Posterior vena cava (tissue), 2 donors: Measurements from ENCODE around the gene B3GALNT1. TPM values are rescaled to one million over a fixed set of nuclear protein-coding genes. Genes with fewer than 3 reads are reported as not detected.
A peak's percentile ranks its signal among the peaks of the same experiment; 100 is the strongest.

ENCODE experiments used
- DNase-seq: peaks from one replicate; pipeline ENCODE4 v3.0.0-alpha.2; 2020; ENCODE audit warnings: low spot score
- intact Hi-C, 2 donors: fragments of 100-400 bp; cut with DNase I; formaldehyde crosslinking; loops; one replicate each; pipeline versions ENCODE4 v1.14.1 to v1.14.2; 2022 to 2023
- long read RNA-seq, 2 donors: library from polyadenylated mRNA; unstranded; transcript quantifications; one replicate each; pipeline ENCODE4 v2.0.0, GENCODE V29; 2020 to 2021
- total RNA-seq, 2 donors: library from RNA; stranded (reverse); fragmentation: NEBNext Ultra II Directional; extraction: Animal tissue kit (Norgen Biotek cat#: 25700); gene quantifications; one replicate each; pipeline ENCODE4 v1.2.1, GENCODE V29; 2021
- donor health status: DM: yes; HTN: yes; CAD: no.
- donor health status: DM: yes; HTN: yes; CAD: no.

The B3GALNT1 gene, protein sequence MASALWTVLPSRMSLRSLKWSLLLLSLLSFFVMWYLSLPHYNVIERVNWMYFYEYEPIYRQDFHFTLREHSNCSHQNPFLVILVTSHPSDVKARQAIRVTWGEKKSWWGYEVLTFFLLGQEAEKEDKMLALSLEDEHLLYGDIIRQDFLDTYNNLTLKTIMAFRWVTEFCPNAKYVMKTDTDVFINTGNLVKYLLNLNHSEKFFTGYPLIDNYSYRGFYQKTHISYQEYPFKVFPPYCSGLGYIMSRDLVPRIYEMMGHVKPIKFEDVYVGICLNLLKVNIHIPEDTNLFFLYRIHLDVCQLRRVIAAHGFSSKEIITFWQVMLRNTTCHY
- total RNA-seq: 10 to 100 TPM; 12.7 to 14.7 TPM
- long read RNA-seq, donor 1, partial matches to known transcripts: 2 of 13 reads
- long read RNA-seq, donor 1, other reads (novel, unspliced or antisense): 2 of 13 reads
- long read RNA-seq, donor 2, partial matches to known transcripts: 1 of 12 reads
- long read RNA-seq, donor 2, other reads (novel, unspliced or antisense): 2 of 12 reads

DNA sequence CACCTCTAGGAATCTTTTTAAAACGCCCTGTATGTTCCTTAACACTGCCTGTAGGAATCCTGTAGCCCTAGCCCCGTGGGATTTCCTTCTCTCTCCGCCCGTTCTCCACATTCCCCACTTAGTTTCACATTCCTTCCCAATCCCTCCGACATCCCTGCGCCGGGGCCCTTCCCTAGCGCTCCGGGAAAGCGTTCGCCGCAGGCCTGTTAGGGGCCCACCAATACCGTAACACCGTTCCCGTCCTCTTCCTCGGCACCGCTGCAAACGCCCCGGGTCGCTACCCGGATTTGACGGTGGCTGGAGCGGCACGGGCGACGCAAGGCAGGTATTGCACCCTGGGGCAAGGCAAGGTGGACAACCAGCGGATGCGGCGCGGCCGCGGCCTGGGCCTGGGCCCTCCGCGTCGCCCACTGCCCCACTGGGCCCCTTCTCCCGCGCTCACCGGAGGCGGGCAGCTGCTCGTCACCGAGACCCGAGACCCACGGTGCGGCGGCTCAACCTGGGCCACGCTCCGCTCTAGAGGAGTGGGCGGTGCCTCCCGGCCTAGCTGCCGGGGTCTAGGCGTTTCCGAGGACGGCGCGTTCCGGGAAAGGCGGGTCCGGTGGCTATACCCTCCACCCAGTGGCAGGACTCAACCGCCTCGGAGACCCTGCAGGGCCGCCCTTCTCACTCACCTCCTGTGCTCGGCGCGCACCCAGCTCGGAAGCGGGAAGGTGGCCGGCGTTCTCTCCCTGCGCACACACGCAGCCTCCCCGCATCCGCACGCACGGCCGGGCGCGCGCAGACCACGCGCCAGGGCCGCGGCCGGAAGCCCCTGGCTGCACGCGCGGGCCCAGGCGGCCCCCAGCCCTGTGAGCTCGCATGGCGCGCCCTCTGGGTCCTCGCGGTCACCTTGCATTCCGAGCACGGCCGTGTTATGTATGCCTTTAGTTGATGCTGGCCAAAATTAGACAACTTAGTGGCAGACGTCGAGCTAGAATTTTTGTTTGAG, at the start of gene B3GALNT1:
TSS of gene B3GALNT1 (minus strand) at position 789 of the 991 bp plus-strand sequence. CDS start 18,595 bp downstream, outside the sequence.
- intact Hi-C loops: no loop called here
- peak; percentile 81 for DNase-seq

DNA sequence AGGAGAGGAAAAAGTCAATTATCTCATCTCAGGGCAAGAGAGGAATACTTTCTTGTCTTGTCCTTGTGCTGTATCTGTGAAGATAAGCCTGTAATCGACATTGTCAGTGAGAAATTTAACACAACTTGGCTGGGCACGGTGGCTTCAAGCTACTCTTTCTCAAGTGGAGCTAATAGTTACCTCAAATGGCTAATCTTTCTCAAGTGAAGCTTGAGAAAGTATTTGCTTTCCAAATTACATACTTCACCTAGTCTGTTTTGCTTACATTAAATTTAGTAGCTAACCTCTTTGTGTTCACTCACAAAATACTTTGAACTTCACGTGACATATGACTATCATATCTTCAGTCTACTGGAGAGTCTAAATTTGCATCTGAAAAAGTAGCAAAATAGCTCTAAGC, 48.3 kb upstream of the B3GALNT1 start:
- intact Hi-C loops: no loop called here
- DNase-seq: no peak

DNA sequence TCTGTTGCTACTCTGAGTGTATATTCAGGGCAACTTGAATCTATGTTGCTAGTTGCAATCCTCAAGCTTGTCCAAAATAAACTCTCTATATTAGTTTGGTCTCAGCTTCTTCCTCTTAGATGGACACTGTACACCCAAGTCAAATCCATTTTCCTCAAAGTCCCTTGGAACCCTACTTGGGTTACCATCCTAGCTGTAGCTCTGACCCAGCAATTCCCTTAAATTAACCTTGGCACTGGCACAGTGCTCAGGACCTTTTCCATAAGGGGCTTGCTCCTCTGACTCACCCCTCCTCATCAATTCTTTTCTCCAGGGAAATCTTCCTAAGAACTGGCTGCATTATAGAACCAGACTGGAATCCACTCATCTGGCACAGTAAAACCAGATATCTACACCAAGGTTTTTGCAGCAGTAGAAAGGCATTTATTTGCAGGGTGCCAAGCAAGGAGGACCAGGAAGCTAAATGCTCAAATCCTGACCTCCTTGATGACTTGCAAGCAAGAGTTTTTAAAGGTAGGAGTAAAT, 44.9 kb upstream of the B3GALNT1 start:
- intact Hi-C loops: no loop called here
- no peak for DNase-seq

DNA sequence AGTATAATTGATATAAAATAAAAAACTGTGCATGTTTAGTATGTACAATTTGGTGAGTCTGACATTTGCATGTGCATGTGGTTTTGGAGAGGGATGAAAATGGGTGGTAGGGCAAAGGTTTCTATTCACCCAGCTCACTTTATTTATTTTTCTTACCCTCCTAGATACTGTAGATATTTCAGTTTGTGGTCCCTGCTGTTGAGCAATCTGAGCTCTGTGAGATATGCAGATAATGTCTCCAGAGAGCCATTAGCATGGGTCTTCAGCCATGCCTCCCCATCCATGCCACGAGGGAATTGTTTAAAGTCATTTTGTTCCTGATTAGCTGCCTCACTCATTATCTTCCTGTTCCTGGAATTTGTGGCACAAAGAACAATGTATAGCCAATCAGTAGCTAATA, 44.4 kb upstream of the B3GALNT1 start:
- intact Hi-C loops: no loop called here
- DNase-seq: no peak

DNA sequence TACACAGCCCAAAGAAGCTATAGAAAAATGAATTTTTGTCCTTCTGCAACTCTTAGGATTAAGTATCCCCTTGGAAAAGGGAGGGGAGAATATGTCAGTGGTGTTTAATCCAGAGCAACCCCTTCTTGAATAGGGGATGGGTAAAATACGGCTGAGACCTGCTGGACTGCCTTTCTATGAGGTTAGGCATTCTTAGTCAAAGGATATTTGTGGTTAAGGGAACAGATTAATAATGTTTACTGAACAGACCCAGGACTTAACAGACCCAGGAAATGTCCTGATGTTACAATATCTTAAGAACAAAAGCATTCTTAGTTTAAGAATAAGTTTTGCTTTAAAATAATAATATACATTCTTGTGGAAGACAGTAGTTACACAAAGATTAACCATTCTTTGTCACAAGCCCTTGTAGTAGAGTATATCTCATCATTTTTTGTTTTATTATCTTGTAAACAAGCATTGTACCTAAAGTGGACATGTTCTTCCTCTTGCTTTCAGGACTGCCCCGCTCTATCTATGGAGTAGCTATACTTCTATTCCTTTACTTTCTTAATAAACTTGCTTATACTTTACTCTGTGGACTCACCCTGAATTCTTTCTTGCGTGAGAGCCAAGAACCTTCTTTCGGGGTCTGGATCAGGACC, 43.8 kb upstream of the B3GALNT1 start:
- no peak for DNase-seq
- intact Hi-C loops: no loop called here

DNA sequence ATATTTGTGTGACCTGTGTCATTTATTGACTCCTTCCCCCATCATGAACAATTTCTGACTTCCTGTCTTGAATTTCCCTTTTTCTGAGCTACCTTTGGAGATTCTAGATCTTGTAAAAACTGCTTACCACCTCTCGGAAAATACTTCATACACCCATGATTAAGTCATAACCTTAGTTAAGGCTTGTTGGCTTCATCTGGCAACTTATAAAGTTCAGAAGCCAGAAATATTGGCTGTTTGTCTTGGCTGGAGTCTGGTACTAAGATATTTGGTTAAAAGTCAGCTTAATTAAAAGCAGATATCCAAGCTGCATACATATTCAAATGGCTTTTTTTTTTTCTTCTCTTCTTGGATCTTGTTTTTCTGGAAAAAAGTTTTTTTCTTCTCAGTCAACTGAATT, 37.3 kb upstream of the B3GALNT1 start:
- intact Hi-C loops: no loop called here
- no peak for DNase-seq

DNA sequence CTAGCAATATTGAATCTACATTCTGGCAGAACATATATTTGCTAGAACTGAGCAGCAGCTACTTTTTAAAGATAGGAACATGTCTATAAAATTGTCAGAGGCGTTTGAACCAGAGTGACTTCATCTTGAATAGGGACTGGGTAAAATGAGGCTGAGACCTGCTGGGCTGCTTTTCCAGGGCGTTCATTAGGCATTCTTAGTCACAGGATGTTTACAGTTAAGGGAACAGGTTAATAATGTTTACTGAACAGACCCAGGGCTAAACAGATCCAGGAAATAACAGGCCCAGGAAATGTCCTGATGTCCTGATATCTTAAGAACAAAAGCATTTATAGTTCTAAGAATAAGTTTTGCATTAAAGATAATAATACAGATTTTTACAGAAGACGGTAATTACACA, 34.5 kb upstream of the B3GALNT1 start:
- no peak for DNase-seq
- intact Hi-C loops: no loop called here

DNA sequence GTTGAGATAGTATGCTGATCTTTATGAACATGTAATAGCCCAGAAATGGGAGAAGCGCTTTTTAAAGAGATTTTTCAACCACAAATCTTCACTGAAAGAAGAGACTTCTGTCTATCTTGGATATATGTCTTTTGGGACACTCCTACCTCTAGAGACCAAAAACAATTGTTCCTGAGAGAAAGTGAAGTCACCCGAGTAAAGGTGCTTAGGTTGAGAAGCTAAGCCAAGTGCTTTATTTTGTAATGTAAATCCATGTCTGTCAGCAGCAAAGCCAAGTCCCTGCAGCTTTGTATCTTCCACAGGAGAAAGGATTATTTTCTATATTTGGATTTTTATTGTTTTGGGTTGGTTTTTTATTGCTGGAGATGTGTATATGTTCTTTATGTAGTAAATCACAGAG, 32.1 kb upstream of the B3GALNT1 start:
- intact Hi-C loops: no loop called here

DNA sequence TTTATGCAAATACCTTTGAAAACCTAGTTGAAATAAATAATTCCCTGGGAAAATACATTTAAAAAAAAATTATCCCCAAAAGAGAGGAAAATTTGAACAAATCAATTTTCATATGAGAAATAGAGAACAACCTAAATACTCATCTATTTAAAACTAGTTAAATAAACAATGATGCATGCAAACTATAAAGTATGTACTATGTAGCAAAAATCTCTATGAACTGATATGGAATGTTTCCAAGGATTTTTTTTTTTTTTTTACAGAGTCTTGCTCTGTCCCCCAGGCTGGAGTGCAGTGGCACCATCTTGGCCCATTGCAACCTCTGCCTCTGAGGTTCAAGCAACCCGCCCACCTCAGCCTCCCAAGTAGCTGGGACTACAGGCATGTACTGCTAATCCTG, 27.2 kb upstream of the B3GALNT1 start:
- intact Hi-C loops: no loop called here
- no peak for DNase-seq

More for the DNA sequence above, 32.1 kb upstream of the B3GALNT1 start:
- no peak for DNase-seq

DNA sequence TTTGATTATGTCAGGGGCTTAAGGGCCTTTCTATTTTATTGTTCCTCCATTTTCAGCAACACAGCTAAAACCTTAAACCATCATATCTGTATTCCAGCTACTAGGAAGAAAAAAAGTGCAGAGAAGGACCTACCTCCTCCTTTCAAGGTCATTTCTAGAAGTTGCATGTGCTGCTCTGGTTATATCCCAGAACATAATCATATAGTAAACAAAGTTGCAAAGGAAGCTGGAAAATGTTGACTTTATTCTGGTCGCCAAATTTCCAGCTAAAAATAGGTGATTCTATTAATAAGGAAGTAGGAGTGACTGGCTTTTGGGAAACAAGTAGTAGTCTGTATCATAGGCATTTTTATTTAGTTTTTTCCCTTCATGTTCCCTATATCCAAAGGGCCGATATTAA, 21.3 kb upstream of the B3GALNT1 start:
- DNase-seq: no peak
- intact Hi-C loops: no loop called here

DNA sequence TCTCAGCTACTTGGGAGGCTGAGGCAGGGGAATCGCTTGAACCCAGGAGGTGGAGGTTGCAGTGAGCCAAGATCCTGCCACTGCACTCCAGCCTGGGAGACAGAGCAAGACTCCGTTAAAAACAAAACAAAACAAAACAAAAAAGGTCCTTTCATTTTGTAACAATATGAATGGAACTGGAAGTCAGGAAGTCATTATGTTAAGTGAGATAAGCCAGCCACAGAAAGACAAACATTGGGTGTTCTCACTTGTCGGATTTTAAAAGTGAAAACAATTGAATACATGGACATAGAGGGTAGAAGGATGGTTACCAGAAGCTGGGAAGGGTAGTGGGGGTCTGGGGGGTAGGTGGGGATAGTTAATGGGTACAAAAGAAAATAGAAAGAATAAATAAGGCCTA, 12.5 kb upstream of the B3GALNT1 start:
- DNase-seq: no peak
- intact Hi-C loops: no loop called here

DNA sequence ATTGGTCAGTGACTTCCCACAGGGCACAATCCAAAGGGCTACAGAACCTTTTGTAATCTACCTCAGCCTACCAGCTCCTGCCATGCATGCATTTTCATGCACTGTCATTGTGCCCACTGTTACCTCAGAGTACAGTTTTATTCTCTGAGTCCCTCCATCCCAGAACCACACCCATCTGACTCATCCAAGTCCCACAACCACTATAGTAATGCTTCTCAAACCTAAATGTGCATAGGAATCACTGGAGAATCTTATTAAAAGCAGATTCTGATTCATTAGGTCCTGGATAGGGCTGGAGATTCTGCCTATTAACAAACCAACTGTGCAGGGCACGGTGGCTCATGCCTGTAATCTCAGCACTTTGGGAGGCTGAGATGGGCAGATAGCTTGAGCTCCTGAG, 3.7 kb upstream of the B3GALNT1 start:
- intact Hi-C loops: no loop called here
- DNase-seq: no peak

DNA sequence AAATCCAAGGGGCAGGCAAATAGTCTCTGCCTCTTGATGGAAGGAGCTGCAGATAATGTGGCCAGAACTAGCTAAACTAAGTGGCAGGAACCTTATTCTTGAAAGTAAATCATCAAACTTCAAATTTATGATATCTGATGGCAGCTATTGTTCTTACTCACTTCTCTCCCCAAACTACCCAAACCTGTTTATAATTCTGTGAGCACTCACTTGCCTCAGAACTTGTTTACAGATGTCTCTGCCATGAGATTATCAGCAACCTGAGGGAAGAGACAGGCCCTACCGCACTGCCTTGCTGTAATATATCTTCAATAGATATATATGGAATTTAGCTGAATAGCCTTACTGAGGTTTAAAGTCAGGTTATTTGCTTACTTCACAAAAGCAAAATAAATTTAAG, 2.2 kb upstream of the B3GALNT1 start:
- intact Hi-C loops: no loop called here
- no peak for DNase-seq

DNA sequence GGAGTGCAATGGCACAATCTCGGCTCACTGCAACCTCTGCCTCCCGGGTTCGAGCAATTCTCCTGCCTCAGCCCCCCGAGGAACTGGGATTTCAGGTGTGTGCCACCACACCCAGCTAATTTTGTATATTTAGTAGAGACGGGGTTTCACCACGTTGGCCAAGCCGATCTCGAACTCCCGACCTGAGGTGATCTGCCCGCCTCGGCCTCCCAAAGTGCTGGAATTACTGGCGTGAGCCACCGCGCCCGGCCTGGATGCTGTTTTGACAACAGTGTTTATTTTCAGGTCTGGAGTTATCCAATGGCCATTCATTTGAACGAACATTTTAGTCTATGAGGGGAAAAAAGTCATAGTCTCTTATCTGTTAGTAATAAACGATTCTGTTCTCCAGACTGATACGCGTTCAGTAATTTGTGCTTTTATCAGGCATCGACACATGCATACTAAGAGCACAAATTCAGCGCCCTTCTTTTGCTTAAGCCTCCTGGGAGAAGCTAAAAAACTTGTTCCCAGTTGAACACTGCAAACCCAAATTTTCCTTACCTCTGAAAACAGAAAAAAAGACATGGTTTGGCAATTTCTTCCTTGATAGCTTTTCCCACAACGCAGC, 1.3 kb downstream of the B3GALNT1 start:
- intact Hi-C loops: no loop called here
- DNase-seq: no peak

DNA sequence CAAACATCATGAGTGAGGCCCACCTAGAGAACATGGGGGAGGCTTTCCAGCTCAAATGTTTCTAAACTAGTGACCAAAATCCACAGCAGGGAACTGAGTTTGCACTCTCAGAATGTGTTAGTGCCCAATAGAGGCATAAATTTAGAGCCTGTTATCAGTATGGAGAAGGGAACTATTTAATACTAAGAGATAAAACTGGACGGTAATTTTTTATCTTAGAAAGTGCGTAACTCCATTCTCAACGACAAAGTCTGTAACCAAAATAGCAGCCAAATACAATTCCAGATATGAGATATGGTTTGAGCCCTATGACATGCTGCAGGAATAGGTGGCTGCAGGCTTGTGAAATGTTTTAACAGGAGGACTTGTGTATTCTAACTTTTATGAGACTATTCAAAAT, 3.5 kb downstream of the B3GALNT1 start:
- intact Hi-C loops: no loop called here
- DNase-seq: no peak

DNA sequence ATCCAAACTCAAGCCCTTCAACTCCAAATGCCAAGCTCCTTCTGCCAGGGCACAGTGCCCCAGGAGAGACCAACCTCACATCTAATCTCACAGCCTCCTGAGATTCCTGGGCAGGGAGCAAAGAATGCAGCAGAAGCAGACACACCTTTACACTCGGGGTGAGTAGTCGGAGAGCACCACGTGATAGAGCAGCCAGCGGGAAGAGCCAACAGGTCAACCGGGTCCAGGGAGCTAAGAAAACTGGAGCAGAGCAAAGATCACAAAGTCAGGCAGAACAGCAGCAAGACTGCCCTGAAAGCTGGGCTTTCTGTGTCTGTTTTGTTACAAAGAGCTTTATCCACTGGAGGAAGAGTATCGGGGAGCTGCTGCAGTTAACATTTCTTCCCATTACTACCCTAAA, 4.2 kb downstream of the B3GALNT1 start:
- DNase-seq: no peak
- intact Hi-C loops: no loop called here

DNA sequence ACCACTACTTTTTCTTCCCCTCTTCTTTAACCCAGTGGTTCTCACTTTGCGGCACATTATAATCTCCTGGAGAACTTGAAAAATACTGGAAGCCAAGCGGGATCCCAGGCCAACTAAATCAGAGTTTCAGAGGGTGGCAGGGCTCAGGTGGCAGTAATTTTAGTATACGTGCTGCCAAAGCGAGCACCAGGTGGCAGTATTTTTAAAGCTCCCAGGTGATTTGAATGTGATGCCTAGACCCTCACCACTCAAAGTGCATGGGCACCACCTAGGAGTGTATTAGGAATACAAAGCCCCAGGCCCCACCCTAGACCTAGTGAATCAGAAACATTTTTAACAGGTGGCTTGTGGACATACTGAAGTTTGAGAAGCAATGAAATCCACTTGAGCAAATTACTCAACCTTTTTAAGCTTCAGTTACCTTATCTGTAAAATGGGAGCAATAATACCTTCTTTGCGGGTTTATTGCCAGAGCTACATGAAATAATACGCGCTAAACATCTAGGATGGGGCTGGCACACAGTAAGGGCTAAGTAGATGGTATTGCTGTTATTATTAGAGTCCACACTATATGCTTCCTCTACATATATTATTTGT, 8.3 kb downstream of the B3GALNT1 start:
- no peak for DNase-seq
- intact Hi-C loops: no loop called here

DNA sequence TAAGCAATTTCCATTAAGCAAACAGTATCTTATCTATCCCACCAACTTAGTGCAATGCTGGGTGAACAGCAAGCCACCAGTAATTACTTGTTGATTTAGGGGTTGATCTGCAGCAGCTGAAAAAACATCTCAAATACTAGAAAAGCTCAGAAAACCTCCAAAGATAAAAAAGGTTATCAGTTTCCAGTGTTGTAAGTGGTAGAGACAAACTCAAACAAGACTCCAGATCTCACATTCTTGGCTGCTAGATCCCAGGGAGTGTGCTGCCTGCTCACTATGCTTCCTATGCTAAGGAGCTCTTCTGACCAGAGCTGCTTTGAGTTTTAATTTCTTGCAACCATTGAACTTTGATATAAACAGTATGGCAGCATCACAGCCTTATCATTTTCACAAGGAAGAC, 11.3 kb downstream of the B3GALNT1 start:
- intact Hi-C loops: no loop called here
- DNase-seq: no peak

DNA sequence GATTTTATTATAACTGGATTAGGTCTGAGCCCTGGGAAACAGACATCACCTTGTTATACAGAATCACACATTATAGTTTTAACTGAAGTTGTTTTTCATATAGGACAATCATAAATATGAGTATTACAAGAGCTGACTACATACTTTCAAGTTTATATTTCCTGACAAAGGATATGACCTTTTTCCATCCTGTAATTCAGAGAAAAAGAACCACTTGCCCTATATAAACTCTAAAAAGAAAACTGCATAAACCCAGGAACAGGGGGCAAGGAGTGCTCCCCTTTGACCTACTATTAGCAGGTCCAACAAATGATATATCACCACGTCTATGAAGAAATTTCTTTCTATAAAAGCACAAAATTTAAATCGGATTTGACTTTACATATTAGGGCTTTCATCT, 20.9 kb downstream of the B3GALNT1 start:
- intact Hi-C loops: no loop called here
- no peak for DNase-seq
